Measurements from ENCODE around the gene HBG1.

DNA sequence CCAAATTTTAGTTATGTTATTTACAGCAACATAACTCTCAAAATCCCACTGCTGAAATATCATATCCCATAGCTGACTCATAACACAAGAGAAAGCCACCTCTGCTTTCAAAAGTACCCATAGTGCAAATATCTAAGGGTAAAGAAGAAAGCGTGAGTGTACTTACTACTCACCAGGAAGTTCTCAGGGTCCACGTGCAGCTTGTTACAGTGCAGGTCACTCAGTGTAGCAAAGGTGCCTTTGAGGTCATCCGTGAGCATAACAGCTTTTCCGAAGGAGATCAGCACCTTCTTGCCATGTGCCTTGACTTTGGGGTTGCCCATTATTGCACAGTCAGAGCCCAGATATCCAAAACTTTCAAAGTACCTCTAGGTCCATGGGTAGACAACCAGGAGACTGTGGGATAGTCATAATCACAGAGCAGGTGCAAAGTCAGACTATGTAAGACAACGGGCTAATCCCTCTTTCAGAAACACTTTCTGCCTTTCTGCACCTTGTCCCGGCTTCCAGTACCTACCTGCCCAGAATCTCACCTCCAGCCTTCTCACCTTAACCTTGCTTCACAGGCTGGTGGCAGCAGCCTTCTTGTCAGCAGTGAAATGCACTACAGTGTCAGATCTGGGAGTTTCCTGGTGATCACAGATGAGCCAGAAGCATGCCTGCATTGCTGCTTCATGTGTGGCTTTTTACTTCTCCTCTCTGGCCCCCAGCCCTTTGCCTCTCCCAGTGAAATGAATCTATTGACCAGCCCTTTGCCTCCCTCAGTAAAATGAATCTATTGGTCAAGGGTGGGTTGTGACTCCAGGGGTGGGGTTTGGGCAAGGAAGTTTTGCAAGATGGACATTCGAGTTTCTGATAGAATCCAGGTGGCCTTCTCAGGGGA is 6.5 kb downstream of the HBG1 start:
- TF ChIP-seq, protein P1, sequence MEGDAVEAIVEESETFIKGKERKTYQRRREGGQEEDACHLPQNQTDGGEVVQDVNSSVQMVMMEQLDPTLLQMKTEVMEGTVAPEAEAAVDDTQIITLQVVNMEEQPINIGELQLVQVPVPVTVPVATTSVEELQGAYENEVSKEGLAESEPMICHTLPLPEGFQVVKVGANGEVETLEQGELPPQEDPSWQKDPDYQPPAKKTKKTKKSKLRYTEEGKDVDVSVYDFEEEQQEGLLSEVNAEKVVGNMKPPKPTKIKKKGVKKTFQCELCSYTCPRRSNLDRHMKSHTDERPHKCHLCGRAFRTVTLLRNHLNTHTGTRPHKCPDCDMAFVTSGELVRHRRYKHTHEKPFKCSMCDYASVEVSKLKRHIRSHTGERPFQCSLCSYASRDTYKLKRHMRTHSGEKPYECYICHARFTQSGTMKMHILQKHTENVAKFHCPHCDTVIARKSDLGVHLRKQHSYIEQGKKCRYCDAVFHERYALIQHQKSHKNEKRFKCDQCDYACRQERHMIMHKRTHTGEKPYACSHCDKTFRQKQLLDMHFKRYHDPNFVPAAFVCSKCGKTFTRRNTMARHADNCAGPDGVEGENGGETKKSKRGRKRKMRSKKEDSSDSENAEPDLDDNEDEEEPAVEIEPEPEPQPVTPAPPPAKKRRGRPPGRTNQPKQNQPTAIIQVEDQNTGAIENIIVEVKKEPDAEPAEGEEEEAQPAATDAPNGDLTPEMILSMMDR (IDR thresholded peaks at IDR 0.05 in 4 of 5, conservative IDR thresholded peaks at IDR 0.05 in 1 of 5), result no peak
- TF ChIP-seq POLR2A (IDR thresholded peaks at IDR 0.05), result no peak

Data from gastrocnemius medialis (tissue), 4 donors.